UCSD-AML1 (cell line): ENCODE data around the gene PTPRCAP.
A peak's percentile ranks its signal among the peaks of the same experiment; 100 is the strongest.
"Not testable (repeated sequence)": the region's sequence is repeated elsewhere in the genome, so short reads cannot be mapped to it uniquely, and the experiment has no call there.

Source experiments
- DNase-seq: peaks from one replicate; lab custom pipeline; 2025; ENCODE audit not compliant: unreplicated experiment; lab: John Stamatoyannopoulos, UW

PTPRCAP gene

GRCh38 chr11:67410984-67411784 is 26.3 kb downstream of the PTPRCAP start:
- DNase-seq, result no peak

GRCh38 chr11:67410369-67410831 is 27.1 kb downstream of the PTPRCAP start:
- no peak for DNase-seq

- no peak for DNase-seq
Measured at GRCh38 chr11:67409781-67410368, 27.6 kb downstream of the PTPRCAP start.

GRCh38 chr11:67409261-67409666 is 28.2 kb downstream of the PTPRCAP start:
- peak; percentile 72 for DNase-seq

GRCh38 chr11:67408437-67409200 is 28.9 kb downstream of the PTPRCAP start:
- no peak for DNase-seq

- no peak for DNase-seq
Measured at GRCh38 chr11:67407688-67408163, 29.8 kb downstream of the PTPRCAP start.

- no peak for DNase-seq
Measured at GRCh38 chr11:67406969-67407687, 30.4 kb downstream of the PTPRCAP start.

GRCh38 chr11:67406420-67406968 is 31.0 kb downstream of the PTPRCAP start:
- DNase-seq, result no peak

GRCh38 chr11:67405688-67406339 is 31.7 kb downstream of the PTPRCAP start:
- DNase-seq, result no peak

- no peak for DNase-seq
Measured at GRCh38 chr11:67405196-67405567, 32.3 kb downstream of the PTPRCAP start.

GRCh38 chr11:67404515-67405195 is 32.8 kb downstream of the PTPRCAP start:
- no peak for DNase-seq

GRCh38 chr11:67403085-67403484 is 34.4 kb downstream of the PTPRCAP start:
- not testable (repeated sequence) for DNase-seq

GRCh38 chr11:67402192-67402839 is 35.2 kb downstream of the PTPRCAP start:
- DNase-seq, result not testable (repeated sequence)

GRCh38 chr11:67401495-67402191 is 35.8 kb downstream of the PTPRCAP start, which contains the start of gene PPP1CA:
PPP1CA (minus strand) TSS chr11:67401858; CDS start chr11:67401782, 76 bp downstream.
- peak; percentile 91 for DNase-seq

GRCh38 chr11:67400942-67401494 is 36.5 kb downstream of the PTPRCAP start:
- no peak for DNase-seq

- no peak for DNase-seq
Measured at GRCh38 chr11:67400251-67400941, 37.1 kb downstream of the PTPRCAP start.
